Stimulated activated CD8-positive, alpha-beta memory T cell treated with anti-CD3 and anti-CD28 coated beads, Interleukin-2, amount 100 ng/mL, for 48 hours (primary cell): ENCODE measurements around the gene TUBA8.
"Not testable (repeated sequence)": the region's sequence is repeated elsewhere in the genome, so short reads cannot be mapped to it uniquely, and the experiment has no call there.

Source experiments
- DNase-seq, 2 donors: peaks; one replicate each; pipeline ENCODE4 v3.0.0-alpha.2; 2020; ENCODE audit warnings: low read depth in 2 of 2

The TUBA8 gene

DNA sequence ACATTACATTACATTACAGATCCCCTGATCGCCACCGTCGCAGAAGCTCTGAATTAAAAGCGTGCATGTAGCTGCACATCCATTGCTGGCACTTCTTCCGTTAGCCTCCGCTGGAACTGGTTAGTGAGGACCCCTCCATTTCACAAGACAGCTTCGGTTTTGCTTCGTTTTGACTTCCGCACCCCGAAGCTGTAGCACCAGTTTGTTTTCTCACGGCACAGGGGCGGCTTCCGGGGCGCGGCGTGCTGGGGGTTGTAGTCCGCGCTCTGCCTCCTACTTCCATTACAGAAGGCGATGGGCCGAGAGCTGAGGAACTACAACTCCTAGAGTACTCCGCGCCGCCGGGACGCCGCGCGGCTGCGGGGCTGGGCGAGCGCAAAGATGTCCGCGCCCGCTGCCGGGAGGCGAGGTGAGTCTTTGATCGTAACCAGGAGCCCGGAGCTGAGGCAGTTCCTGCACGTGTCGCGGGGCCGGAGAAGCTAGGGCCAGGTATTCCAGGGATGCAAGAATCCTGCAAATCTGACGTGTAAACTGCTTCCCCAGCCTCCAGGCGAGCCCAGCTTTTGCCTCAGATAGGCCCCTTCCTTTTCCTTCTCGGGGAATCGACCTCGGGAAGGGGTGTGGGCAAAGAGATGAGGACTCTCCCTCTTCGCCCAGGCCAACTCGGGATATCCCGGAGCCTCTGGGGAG is 32.8 kb upstream of the TUBA8 start, which contains the start of gene PEX26:
TSS of gene PEX26 (plus strand) at position 352 of the 690 bp plus-strand sequence. CDS start 387 bp downstream, outside the sequence.
- peak; percentile 91 for DNase-seq

DNA sequence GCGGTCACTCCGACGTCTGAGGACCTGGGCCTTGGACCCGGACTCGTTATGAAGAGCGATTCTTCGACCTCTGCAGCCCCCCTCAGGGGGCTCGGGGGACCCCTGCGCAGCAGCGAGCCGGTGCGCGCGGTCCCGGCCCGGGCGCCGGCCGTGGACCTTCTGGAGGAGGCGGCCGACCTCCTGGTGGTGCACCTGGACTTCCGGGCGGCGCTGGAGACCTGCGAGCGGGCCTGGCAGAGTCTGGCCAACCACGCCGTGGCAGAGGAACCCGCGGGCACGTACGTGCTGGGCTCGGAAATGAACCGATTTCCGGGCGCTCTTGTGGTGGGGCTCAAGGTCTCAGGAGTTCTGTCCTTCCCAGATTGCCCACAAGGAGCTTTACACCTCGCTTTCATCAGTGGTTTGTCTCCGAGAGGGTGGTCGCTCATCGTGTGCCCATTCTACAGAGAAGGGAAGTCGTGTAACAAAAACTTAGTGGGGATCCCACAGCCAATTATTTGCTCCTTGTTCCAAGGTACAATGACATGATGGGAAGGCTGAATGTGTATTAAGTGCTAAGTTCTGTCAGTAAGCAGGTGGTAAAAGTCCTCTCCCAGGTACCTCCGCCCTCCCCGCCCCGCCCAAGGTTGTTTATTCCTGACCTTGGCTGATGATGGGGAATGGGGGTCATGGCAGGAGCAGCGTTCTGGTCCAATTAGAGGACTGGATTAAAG is 32.1 kb upstream of the TUBA8 start:
- DNase-seq = peak; percentile 28 to 32

DNA sequence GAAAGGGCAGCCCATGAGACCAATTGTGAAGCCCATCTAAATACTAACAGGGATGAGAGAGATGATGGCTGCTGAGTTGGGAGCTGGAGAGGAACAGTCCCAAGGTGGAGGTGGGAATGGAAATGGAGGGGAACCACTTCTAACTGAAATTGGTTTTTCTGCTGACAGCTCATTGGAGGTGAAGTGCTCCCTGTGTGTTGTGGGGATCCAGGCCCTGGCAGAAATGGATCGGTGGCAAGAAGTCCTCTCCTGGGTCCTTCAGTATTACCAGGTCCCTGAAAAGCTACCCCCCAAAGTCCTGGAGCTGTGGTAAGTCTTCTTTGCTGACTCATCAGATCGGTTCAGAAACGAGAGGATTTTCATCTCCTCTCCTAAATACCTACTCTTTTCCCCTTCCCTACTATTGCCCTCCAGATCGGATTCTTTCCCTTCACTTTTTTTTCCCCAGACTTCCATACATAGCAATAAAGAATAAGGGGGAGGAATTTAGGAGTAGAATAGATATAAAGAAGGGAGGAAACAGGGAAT is 30.8 kb upstream of the TUBA8 start:
- DNase-seq = no peak

DNA sequence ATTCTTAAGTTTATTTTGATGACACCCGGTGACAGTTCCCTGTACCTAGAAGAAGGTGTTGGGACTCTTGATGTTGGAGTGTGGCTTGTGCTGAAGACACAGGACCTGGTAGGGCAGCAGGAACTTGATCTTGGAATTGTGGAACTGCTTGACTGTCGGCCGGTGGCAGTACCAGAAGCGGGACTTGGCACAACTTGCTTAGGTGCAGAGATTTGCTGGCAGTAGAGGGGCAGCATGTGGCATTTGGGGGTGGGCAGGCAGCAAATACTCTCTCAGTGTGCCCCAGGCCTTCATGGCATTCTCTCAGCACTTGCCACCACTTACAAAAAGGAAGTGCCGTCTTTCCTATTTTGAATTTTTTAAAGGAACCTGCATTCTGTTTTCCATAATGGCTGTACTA is 29.2 kb upstream of the TUBA8 start:
- DNase-seq = no peak

DNA sequence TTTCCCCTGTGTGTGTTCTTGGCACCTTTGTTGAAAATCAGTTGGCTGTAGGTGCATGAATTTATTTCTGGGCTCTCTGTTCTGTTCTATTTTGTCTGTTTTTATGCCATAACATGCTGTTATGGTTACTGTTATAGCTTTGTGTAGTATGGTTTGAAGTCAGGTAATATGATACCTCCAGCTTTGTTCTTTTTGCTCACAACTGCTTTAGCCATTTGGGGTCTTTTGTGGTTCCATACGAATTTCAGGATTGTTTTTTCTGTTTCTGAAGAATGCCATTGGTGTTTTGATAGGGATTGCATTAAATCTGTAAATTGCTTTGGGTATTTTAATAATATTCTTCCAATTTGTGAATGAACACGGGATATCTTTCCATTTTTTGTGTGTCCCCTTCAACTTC is 28.1 kb upstream of the TUBA8 start:
- DNase-seq = no peak

DNA sequence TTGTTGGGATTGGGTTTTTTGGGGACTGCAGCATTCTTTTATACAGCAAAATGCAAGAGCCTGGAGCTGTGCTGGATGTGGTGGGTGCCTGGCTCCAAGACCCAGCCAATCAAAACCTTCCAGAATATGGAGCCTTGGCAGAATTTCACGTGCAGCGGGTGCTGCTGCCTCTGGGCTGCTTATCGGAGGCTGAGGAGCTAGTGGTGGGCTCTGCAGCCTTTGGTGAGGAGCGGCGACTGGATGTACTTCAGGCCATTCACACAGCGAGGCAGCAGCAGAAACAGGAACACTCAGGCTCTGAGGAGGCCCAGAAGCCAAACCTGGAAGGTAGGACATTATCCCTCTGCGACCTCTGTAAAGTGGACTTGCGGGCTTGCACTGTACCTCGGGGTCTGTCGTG is 27.2 kb upstream of the TUBA8 start:
- DNase-seq = no peak

DNA sequence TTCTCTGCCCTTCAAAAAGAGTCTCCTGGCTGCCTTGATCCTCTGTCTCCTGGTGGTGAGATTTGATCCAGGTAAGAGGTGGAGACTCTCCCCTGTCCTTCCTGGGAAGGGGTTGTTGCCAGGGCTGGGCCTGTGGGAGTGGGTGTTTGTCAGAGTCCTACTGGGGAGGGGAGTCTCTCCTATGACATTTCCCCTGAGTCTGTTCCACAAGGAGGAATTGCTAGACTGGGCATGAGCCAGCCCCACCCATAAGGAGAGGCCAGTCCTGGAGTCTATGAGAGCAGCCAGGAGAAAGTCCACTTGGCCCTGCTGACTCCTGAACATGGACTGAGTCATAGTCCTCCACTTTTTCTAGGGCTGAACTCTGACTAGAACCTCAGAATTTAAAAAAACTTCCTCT is 25.4 kb upstream of the TUBA8 start:
- no peak for DNase-seq

DNA sequence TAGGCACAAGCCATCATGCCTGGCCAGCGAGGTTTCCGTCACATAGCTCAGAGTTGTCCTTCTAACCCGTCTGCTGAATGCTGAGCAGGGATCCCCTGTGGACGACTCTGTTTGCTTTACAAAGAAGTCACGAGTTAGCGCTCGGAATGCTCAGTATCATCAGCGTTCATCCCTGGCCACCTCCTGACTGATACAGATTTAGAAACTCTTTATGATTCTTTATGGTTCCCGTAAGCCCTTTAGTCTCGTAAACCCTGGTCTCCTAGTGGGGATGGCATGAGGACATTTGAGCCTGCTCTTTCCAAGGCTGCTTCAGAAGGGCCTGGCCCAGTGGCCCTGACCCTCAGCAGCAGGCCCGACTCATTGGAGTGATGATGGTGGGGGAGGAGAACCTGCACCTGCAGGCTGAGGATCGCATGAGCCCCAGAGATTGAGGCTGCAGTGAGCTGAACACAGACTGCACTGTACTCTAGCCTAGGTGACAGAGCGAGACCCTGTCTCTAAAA is 23.2 kb upstream of the TUBA8 start:
- no peak for DNase-seq

DNA sequence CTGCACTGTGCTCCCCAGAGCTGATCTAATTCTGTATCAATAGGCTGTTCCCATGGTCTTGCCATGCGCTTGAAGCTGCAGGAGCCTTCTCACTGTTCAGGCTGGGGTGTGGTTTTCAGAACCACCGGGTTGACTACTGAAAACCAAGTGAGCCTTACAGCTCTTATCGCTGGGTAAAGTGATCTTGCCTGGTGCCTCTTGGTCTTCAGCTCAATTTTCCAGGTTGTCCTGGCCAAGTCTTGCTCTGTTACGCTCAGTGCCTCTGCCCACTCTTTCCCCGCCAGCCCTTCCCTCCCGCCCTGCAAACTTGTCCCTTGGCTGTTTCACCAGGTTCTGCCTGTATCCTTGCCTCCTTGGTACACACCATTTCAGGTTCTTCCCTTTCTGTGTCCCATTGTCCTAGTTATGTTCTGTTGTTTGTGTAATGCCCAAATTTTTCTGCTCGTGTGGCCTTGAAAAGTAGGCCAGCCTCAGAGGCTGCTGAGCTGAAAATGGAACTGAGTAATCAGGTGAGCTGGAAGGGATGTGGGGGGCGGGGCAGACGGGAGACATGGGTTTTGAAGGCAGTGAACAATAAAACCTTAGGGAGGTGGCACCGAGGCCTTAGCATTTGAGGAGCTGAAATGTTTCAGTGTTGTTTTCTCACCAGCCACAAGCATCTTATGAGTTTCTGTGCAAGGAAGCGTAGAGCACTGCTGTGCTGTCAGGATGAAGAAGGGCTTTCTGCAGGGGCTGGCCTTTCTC is 21.6 kb upstream of the TUBA8 start:
- DNase-seq = no peak

DNA sequence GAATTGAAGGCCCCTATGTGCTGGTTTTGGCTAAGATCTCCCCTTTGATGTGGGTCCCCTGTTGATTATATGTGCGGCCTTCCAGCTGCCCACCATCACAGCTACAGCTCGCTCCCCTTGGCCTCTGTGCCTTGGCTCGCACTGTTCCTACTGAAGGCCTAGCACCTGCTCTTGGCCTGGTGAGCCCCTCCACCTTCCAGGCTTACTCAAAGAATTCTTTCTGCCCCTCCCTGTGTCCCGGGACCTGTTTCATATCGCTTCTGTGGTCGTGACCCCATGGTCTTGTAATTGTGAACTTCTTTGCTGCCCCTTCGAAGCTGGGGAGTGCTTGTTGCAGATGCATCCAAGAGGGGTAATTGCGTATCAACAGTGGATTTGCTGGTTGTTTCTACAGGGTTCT is 20.3 kb upstream of the TUBA8 start:
- no peak for DNase-seq

DNA sequence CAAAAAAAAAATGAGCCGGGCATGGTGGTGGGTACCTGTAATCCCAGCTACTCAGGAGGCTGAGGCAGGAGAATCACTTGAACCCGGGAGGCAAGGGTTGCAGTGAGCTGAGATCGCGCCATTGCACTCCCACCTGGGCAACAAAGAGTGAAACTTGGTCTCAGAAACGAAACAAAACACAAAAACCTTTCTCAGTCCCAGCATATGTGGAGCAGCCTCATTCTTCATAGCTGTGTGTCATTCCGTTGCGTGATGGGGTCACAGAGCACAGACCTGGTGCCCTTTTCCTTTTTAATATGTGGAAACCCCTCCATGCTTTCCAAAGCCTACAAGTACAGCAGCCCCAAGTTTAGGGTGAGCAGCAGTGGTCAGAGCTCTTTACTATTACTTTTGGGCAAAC is 19.1 kb upstream of the TUBA8 start:
- DNase-seq = no peak

DNA sequence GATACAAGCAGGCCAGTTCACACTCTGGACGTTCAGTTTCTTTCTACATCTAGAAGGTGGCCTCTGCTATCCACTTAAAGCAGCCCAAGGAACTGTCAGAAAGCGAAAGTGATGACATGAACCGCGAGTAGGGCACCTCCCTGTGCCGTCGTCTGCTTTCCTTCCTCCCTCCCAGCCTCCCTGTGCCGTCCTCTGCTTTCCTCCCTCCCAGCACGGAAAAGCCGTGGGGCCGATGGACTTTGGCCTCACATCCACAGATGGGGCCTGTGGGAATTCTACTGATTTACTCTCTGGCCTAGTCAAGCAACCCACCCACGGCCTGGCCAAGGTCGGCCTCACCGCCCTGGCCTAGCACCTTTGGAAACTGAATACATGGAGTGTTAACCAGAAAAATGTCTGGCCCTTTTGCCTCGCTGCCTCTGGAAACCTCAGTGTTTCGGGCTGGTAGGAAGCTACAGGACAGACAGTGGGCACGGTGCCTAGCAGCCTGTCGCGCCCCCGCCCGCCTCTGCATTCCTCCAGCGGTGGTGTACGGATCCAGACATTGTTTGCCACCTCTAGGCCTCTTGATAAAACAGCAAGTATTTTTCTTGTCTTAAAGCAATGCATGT is 18.6 kb upstream of the TUBA8 start:
- DNase-seq = no peak

DNA sequence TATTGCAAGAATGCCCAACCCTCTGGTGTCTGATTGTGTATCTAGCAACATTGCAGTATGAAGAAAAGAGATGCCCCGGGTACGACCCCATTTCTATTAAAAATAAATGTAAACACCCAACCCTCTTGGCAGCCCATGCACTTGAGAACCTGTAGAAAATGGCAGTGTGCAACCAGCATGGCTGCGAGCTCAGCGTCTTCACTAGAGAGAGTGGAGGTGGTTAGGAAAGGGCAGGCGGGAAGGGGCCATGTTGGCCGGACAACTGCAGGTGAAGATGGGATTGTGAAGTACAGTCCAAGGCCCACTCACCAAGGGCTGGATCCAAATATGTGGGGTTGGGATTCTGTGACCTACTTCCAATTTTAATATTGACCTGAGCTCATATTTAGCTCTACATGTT is 16.9 kb upstream of the TUBA8 start:
- DNase-seq = no peak

DNA sequence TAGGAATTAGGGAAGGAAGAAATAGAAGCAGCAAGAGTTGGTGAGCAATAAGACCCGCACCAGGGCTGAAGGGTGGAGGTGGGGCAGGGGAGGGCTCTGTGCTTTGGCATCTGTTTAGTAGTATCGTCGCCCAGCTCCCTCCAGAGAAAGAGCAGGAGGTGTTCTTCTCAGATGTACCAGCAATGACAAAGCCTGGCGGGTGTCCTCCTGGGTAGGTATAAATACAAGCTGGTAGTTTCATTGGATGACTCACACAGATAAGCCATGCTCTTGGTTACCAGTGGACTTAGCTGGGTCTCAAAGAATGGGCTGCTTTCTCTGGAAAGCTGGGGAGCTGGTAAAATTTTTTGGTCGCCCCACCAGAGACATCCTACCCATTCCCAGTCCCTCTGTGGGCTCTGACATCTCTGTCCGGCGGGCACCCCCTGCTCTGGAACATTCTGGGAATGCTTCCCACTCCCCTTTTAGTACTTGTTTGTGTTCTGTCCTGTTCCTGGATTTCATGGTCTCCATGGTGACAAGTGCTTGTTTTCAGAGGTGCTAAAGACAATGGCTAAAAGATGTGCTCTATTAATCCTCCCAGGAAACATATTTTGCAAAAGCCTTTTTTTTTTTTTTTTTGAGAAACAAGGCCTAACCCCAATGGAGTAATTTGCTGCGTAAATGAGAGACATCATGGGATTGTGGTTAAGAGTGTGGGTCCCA is 15.4 kb upstream of the TUBA8 start:
- no peak for DNase-seq

DNA sequence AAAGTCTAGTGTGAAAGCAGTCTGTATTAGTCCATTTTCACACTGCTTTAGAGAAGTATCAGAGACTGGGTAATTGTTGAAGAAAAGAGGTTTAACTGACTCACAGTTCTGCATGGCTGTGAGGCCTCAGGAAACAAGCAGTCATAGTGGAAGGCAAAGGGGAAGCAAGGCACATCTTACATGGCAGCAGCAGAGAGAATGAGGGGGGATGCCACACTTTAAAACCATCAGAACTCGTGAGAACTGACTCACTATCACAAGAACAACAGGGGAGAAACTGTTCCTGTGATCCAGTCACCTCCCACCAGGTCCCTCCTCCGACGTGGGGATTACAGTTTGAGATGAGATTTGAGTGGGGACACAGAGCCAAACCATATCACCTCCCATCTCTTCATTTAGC is 13.8 kb upstream of the TUBA8 start:
- no peak for DNase-seq

DNA sequence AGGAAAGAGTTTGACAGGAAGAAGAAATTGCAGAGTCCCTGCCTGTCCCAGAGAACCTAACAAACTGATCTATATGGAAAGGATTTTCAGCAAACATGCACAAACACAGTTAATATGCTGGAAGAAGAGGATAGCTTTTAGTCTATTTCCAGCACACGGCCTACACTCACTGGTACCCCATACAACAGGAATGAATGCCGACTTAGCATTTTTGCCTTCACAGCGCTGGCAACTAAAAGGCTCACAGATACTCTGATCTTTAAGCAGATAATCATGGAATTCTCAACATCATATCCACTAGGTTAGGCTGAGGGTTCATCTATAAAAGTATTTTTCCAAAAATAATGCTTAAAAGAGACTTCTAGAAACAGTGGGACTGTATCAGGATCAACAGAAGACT is 9.8 kb upstream of the TUBA8 start:
- no peak for DNase-seq

DNA sequence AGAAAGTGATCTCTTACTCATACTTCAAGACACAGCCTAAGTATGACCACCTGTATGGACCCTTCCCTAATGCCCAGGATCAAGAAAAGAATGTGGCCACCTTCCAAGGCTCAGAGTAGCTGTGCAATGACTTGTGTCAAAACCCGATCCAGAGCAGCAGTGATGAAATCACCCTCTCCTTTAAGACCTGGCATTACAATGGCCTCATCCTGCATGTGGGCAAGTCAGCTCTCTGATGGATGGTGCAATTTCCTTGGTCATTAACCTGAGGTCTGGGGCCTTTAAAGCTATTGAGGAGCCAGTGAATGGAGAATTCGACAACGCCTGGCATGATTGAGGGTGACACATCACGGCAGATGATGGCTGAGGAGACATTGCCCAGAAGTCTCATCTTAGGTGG is 9.1 kb upstream of the TUBA8 start:
- no peak for DNase-seq

DNA sequence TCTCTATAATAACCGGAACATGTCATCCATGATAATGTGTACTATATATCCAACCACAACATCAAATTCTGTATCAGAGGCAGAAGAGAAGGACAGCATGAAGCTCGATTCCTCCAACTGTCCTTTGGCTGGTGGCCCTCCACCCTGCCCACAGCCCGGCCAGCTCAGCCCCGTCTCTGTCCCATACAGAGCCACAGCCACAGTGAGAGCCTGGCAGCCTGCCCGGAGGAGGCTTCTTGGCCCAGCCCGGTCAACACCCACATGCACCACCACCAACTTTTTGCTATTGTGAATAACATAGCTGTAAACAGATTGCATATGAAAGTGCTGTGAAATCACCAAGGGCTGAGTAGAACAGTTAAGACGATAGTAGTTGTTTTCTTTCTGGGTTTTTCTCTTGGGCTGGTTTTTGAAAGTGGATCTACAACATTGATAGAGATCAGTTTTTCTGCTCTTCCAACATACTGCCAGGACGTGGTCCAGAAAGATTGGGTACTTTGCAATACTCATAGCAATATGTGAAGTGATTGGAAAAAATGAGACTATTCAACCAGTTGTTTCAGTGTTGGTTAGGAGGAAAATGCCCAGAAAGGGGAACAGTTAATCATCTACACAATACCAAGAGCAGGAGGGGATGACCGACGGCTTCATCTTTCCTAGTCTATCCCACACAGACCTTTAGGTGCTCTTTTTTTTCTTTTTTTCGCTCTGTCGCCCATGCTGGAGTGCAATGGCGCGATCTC is 6.9 kb upstream of the TUBA8 start:
- no peak for DNase-seq

DNA sequence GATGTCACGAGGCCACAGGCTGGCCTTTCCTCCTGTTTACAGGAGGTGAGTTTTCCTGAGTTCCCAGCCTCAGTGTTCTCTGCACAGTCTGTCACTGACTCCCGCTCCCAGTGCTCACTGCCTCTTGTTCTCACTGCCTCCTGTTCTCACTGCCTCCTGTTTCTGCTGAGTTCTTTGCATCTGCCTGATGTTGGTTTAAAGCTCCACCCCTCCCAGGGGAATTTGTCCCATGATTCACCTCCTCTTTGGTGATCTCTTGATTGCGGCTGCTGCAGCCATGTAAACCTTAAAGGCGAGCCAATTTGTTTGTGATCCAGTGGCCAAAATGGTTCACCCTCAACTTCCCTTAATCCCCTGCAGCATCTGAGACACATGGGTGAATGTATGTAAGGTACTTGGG is 6.0 kb upstream of the TUBA8 start:
- DNase-seq = no peak

DNA sequence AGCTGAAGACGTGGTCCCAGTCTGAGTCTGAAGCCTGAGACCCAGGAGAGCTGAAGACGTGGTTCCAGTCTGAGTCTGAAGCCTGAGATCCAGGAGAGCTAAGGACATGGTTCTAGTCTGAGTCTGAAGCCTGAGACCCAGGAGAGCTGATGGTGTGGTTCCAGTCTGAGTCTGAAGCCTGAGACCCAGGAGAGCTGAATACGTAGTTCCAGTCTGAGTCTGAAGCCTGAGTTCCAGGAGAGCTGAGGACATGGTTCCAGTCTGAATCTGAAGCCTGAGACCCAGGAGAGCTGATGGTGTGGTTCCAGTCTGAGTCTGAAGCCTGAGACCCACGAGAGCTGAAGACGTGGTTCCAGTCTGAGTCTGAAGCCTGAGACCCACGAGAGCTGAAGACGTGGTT is 4.6 kb upstream of the TUBA8 start:
- DNase-seq = not testable (repeated sequence)
